Osteoblast (primary cell): ENCODE measurements around the gene RAP1GAP. TPM values are rescaled to one million over a fixed set of nuclear protein-coding genes. Genes with fewer than 3 reads are reported as not detected.

Experiments used
- DNase-seq: peaks from one replicate; pipeline ENCODE4 v3.0.0; 2011; ENCODE audit warnings: low spot score, mixed read lengths; ENCODE audit not compliant: insufficient read length; ENCODE audit errors: missing footprints
- H2AFZ ChIP-seq: 2 replicates; pipeline ENCODE4 v1.6.0; 2011; ENCODE audit warnings: mild to moderate bottlenecking, low read length
- H3K27ac ChIP-seq: 2 replicates; pipeline ENCODE4 v1.5.1; 2011; ENCODE audit warnings: mild to moderate bottlenecking, low read depth, low read length, moderate library complexity
- H3K27me3 ChIP-seq: 2 replicates; pipeline ENCODE4 v1.6.0; 2012; ENCODE audit warnings: mild to moderate bottlenecking, control low read depth, inconsistent platforms, low read length, moderate library complexity; ENCODE audit not compliant: insufficient read depth
- H3K36me3 ChIP-seq: 2 replicates; pipeline ENCODE4 v1.5.1; 2011; ENCODE audit warnings: mild to moderate bottlenecking, low read length, control low read depth, moderate library complexity; ENCODE audit not compliant: insufficient read depth
- H3K4me1 ChIP-seq: 2 replicates; pipeline ENCODE4 v1.5.1; 2011; ENCODE audit warnings: mild to moderate bottlenecking, low read length, control low read depth, moderate library complexity; ENCODE audit not compliant: insufficient read depth
- H3K4me2 ChIP-seq: 2 replicates; pipeline ENCODE4 v1.6.0; 2011; ENCODE audit warnings: mild to moderate bottlenecking, low read length; ENCODE audit not compliant: insufficient read depth
- H3K4me3 ChIP-seq: fragments of 200-600 bp; sonication (generic); 3 replicates; pipeline ENCODE4 v1.5.1; 2012; ENCODE audit warnings: mild to moderate bottlenecking, low read length, inconsistent platforms; ENCODE audit not compliant: insufficient read depth
- H3K79me2 ChIP-seq: 2 replicates; pipeline ENCODE4 v1.6.0; 2012; ENCODE audit warnings: mild to moderate bottlenecking, low read length, control low read depth, inconsistent platforms; ENCODE audit not compliant: insufficient read depth
- H3K9me3 ChIP-seq: 2 replicates; pipeline ENCODE4 v1.5.1; 2011; ENCODE audit warnings: low read depth, low read length, control low read depth
- H4K20me1 ChIP-seq: 2 replicates; pipeline ENCODE4 v1.6.0; 2012; ENCODE audit warnings: mild to moderate bottlenecking, low read length, control low read depth; ENCODE audit not compliant: insufficient read depth
- CTCF ChIP-seq: IDR thresholded peaks from 2 replicates; pipeline ENCODE4 v1.5.1; 2011; ENCODE audit warnings: mild to moderate bottlenecking, low read depth, low read length, moderate library complexity; ENCODE audit errors: extremely low read depth
- total RNA-seq: library from RNA; depleted of rRNA; stranded (reverse); fragments of >200 nt; gene quantifications from 2 replicates; pipeline ENCODE4 v1.2.3, GENCODE V29; 2012

RAP1GAP gene
- total RNA-seq, 1 donor: under 0.01 TPM

- Histone ChIP-seq H3K4me3 (no peak overlapping the region), H3K27ac (no peak overlapping the region), H2AFZ (no peak overlapping the region), H3K4me1 (no peaks in the 10 kb centered on the region), H3K9me3 (no peaks in the 10 kb centered on the region), H3K27me3 (peaks cover 5% of the 10 kb centered on the region), H4K20me1 (peaks cover 3% of the 10 kb centered on the region), H3K36me3 (no peaks in the 10 kb centered on the region), H3K4me2 (no peak overlapping the region), H3K79me2 (no peaks in the 10 kb centered on the region)
- no peak for DNase-seq
- TF ChIP-seq CTCF: no peak
Measured at GRCh38 chr1:21644348-21644747, 24.8 kb downstream of the RAP1GAP start.

- H3K27me3 ChIP-seq: peaks cover 1% of the 10 kb centered on the region
- TF ChIP-seq CTCF: no peak
- no peak for DNase-seq
Measured at GRCh38 chr1:21643624-21644023, 25.5 kb downstream of the RAP1GAP start.

GRCh38 chr1:21641967-21642739 lies 27.0 kb downstream of the RAP1GAP start:
- no peak overlapping the region for H2AFZ ChIP-seq
- TF ChIP-seq CTCF: no peak
- no peaks in the 10 kb centered on the region for H3K36me3 ChIP-seq

More at GRCh38 chr1:21643624-21644023, 25.5 kb downstream of the RAP1GAP start:
- peaks cover 3% of the 10 kb centered on the region for H4K20me1 ChIP-seq
- no peak overlapping the region for H2AFZ ChIP-seq
- H3K27ac ChIP-seq: no peak overlapping the region
- H3K4me2 ChIP-seq: no peak overlapping the region
- no peaks in the 10 kb centered on the region for H3K4me1 ChIP-seq
- H3K36me3 ChIP-seq: no peaks in the 10 kb centered on the region
- H3K9me3 ChIP-seq: no peaks in the 10 kb centered on the region
- H3K4me3 ChIP-seq: no peak overlapping the region
- no peaks in the 10 kb centered on the region for H3K79me2 ChIP-seq

GRCh38 chr1:21641537-21641936 lies 27.6 kb downstream of the RAP1GAP start:
- Histone ChIP-seq H3K27me3 (no peaks in the 10 kb centered on the region), H3K4me2 (no peak overlapping the region), H3K27ac (no peak overlapping the region), H3K36me3 (no peaks in the 10 kb centered on the region), H4K20me1 (no peaks in the 10 kb centered on the region), H2AFZ (no peak overlapping the region), H3K9me3 (no peaks in the 10 kb centered on the region), H3K4me1 (no peaks in the 10 kb centered on the region), H3K79me2 (no peaks in the 10 kb centered on the region), H3K4me3 (no peak overlapping the region)
- no peak for DNase-seq
- TF ChIP-seq CTCF: no peak

More at GRCh38 chr1:21641967-21642739, 27.0 kb downstream of the RAP1GAP start:
- DNase-seq: no peak
- H3K79me2 ChIP-seq: no peaks in the 10 kb centered on the region
- no peak overlapping the region for H3K4me3 ChIP-seq
- H4K20me1 ChIP-seq: no peaks in the 10 kb centered on the region
- no peaks in the 10 kb centered on the region for H3K27me3 ChIP-seq
- no peak overlapping the region for H3K27ac ChIP-seq
- H3K4me1 ChIP-seq: no peaks in the 10 kb centered on the region
- no peak overlapping the region for H3K4me2 ChIP-seq
- no peaks in the 10 kb centered on the region for H3K9me3 ChIP-seq
